ENCODE measurements around the gene HNRNPDL. TPM values are rescaled to one million over a fixed set of nuclear protein-coding genes. Genes with fewer than 3 reads are reported as not detected.

Gene HNRNPDL
- total and polyA plus RNA-seq, 2 experiments from 2014 or later = 132 to 150 TPM

DNA sequence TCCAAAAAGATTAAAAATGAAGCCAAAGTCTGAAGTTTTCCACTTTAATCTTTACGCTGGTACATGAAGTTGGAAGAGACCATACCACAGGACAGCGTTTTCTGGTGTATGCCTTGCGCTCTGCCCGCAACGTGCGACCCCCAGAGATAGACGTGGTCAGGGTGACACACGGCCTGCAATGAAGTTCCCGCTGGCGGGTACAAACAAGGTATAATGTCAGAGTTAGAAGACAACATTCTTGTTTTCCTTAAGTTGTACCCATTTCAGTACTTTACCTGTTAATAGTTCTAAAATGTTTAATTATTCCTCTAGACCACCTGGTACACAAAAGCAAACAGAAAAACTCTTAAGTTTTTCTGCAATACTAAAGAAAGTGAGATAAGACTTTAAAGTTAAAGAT is 4.8 kb downstream of the HNRNPDL start:
- Histone ChIP-seq H3K4me3 (peak overlapping the region; percentile 95), H2AFZ (no peak overlapping the region), H3K9me3 (ENCODE audit: low read depth) (no peaks in the 10 kb centered on the region), H3K9ac (no peak overlapping the region), H3K27me3 (replicated peaks; ENCODE audit: insufficient read depth) (no peaks in the 10 kb centered on the region), H3K4me2 (ENCODE audit: unreplicated experiment) (peak overlapping the region; percentile 88), H4K20me1 (ENCODE audit: insufficient read depth) (peaks cover 49% of the 10 kb centered on the region), H3K79me2 (ENCODE audit: insufficient read depth) (peaks cover 55% of the 10 kb centered on the region), H3K36me3 (ENCODE audit: low read depth) (peaks cover 58% of the 10 kb centered on the region), H3K9me2 (ENCODE audit: insufficient read depth) (no peaks in the 10 kb centered on the region), H3K27ac (no peak overlapping the region), H3K4me1 (ENCODE audit: insufficient read depth) (peaks cover 40% of the 10 kb centered on the region), H3F3A (ENCODE audit: insufficient read depth) (peaks cover 79% of the 10 kb centered on the region)
- DNase-seq = no peak
- in situ Hi-C loops (cut with MboI) = no loop called here
- no peak for TF ChIP-seq EZH2phosphoT487 (IDR thresholded peaks at IDR 0.05; ENCODE audit: insufficient read depth, low read depth)
- WGBS, 2 experiments (ENCODE audit: low coverage in 1 of 2, low lambda C conversion rate in 2 of 2, missing lambda C conversion rate in 2 of 2) = 81 to 85% methylated on average over 10 of the region's 10 CpGs

DNA sequence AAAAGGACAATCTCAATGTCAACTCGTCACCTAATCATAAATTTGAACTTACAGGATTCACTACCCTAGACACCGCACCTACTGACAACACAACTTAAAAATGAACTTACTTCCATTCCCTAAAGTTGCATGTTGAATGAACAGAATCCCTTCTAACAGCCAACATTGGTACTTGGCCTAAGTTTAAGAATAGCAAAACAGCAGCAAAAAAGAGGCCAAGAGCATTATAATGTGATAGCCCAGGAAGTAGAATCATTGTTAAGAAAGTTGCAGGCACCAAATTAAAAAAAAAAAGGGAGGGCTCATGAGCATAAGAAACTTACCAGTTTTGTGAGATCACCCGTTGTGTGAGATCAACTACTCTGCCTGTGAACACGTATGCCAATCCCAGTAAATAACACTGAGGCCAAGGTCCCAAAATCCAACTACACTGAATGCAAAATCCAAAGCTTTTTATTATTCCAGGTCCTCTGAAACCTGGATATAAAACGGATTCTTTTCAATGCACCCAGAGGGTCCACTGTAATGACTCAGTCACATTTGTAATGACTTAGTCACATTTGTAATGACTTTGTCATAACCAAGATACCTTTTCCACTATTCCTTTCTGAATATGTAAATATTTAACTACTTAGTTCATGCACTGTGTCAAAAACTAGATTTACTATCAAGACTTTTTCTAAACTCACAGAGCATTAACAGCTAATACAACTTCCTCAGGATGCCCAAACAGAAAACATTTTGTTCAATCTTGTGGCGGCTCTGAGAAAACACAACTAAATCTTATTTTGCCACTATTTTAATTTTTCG is 6.8 kb downstream of the HNRNPDL start:
- Histone ChIP-seq H3K4me1 (ENCODE audit: insufficient read depth) (peaks cover 40% of the 10 kb centered on the region), H3K4me3 (peak overlapping the region; percentile 14; the same call in 1 of the 2 replicates), H4K20me1 (ENCODE audit: insufficient read depth) (peaks cover 47% of the 10 kb centered on the region), H2AFZ (no peak overlapping the region), H3K27me3 (replicated peaks; ENCODE audit: insufficient read depth) (no peaks in the 10 kb centered on the region), H3K79me2 (ENCODE audit: insufficient read depth) (peaks cover 46% of the 10 kb centered on the region), H3K9ac (peak overlapping the region; percentile 9; the same call in 1 of the 2 replicates), H3K27ac (peak overlapping the region; percentile 32), H3K9me2 (ENCODE audit: insufficient read depth) (no peaks in the 10 kb centered on the region), H3K4me2 (ENCODE audit: unreplicated experiment) (peak overlapping the region; percentile 38), H3K9me3 (ENCODE audit: low read depth) (no peaks in the 10 kb centered on the region), H3F3A (ENCODE audit: insufficient read depth) (peaks cover 89% of the 10 kb centered on the region), H3K36me3 (ENCODE audit: low read depth) (peaks cover 58% of the 10 kb centered on the region)
- in situ Hi-C loops (cut with MboI) = no loop called here
- 56 to 64% methylated on average over 7 of the region's 7 CpGs for WGBS, 2 experiments (ENCODE audit: low coverage in 1 of 2, low lambda C conversion rate in 2 of 2, missing lambda C conversion rate in 2 of 2)
- DNase-seq = peak; percentile 77
- no peak for TF ChIP-seq EZH2phosphoT487 (IDR thresholded peaks at IDR 0.05; ENCODE audit: insufficient read depth, low read depth)
- TF ChIP-seq EZH2 (IDR thresholded peaks at IDR 0.05; ENCODE audit: insufficient read depth, poor library complexity, severe bottlenecking) = no peak

DNA sequence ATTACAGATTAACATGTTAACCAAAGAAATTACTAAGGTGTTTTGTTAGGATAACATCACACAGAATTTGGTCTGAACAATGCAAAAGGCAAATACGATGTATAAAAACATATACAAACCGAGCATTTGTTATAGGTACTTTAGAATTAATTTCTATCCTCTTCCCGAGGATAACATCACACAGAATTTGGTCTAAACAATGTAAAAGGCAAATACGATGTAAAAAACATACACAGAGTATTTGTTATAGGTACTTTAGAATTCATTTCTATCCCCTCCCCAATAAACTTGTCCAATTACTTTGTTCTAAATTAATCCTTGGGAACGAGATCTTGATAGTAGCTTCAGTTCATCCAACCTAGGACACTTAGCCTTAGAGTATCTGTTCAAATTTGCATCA is 7.6 kb downstream of the HNRNPDL start:
- 97 to 99% methylated on average over 5 of the region's 5 CpGs for WGBS, 2 experiments (ENCODE audit: low coverage in 1 of 2, low lambda C conversion rate in 2 of 2, missing lambda C conversion rate in 2 of 2)

DNA sequence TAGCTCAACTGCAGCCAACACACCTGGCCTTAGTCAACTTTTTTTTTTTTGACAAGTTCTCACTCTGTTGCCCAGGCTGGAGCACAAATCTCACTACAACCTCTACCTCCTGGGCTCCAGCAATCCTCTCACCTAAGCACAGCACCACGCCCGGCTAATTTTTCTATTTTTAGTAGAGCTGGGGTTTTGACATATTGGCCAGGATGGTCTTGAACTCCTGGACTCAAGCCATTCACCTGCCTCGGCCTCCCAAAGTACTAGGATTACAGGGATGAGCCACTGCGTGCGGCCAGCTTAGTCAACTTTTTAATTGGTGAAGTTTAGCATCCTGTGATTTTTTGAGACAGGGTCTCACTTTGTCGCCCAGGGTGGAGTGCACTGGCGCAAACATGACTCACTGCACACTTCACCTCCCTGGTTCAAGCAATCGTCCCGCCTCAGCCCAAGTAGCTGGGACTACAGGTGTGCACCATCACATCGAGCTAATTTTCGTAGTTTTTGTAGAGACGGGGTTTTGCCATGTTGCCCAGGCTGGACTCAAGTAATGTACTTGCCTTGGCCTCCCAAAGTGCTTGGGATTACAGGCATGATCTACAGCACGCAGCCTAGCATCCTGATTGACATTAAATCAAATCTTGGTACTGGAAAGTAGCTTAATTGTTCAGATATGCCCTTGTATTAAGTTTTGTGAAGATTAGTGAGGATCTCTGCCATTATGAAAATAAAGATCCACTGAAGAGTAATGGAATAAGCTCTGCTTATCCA is 8.3 kb downstream of the HNRNPDL start:
- Histone ChIP-seq H3K9me2 (ENCODE audit: insufficient read depth) (no peaks in the 10 kb centered on the region), H2AFZ (no peak overlapping the region), H3K9me3 (ENCODE audit: low read depth) (no peaks in the 10 kb centered on the region), H3K9ac (no peak overlapping the region), H3K27ac (no peak overlapping the region), H3K4me1 (ENCODE audit: insufficient read depth) (peaks cover 38% of the 10 kb centered on the region), H3K36me3 (ENCODE audit: low read depth) (peaks cover 46% of the 10 kb centered on the region), H3K4me3 (no peak overlapping the region), H3K27me3 (replicated peaks; ENCODE audit: insufficient read depth) (no peaks in the 10 kb centered on the region), H3K79me2 (ENCODE audit: insufficient read depth) (peaks cover 32% of the 10 kb centered on the region), H4K20me1 (ENCODE audit: insufficient read depth) (peaks cover 32% of the 10 kb centered on the region), H3K4me2 (ENCODE audit: unreplicated experiment) (no peak overlapping the region), H3F3A (ENCODE audit: insufficient read depth) (peaks cover 74% of the 10 kb centered on the region)
- no peak for DNase-seq
- in situ Hi-C loops (cut with MboI) = no loop called here
- WGBS, 2 experiments (ENCODE audit: low coverage in 1 of 2, low lambda C conversion rate in 2 of 2, missing lambda C conversion rate in 2 of 2) = 85 to 87% methylated on average over 13 of the region's 13 CpGs
- no peak for TF ChIP-seq EZH2phosphoT487 (IDR thresholded peaks at IDR 0.05; ENCODE audit: insufficient read depth, low read depth)
- no peak for TF ChIP-seq EZH2 (IDR thresholded peaks at IDR 0.05; ENCODE audit: insufficient read depth, poor library complexity, severe bottlenecking)

More for the DNA sequence above, 7.6 kb downstream of the HNRNPDL start:
- no peak for TF ChIP-seq EZH2 (IDR thresholded peaks at IDR 0.05; ENCODE audit: insufficient read depth, poor library complexity, severe bottlenecking)
- no peak for TF ChIP-seq EZH2phosphoT487 (IDR thresholded peaks at IDR 0.05; ENCODE audit: insufficient read depth, low read depth)
- no peak overlapping the region for H2AFZ ChIP-seq
- H3K4me3 ChIP-seq = no peak overlapping the region
- peaks cover 81% of the 10 kb centered on the region for H3F3A ChIP-seq (ENCODE audit: insufficient read depth)
- no peaks in the 10 kb centered on the region for H3K9me3 ChIP-seq (ENCODE audit: low read depth)
- in situ Hi-C loops (cut with MboI) = no loop called here
- peaks cover 52% of the 10 kb centered on the region for H3K36me3 ChIP-seq (ENCODE audit: low read depth)
- H3K4me1 ChIP-seq (ENCODE audit: insufficient read depth) = peaks cover 40% of the 10 kb centered on the region
- H3K27me3 ChIP-seq (replicated peaks; ENCODE audit: insufficient read depth) = no peaks in the 10 kb centered on the region
- H4K20me1 ChIP-seq (ENCODE audit: insufficient read depth) = peaks cover 38% of the 10 kb centered on the region
- no peak overlapping the region for H3K4me2 ChIP-seq (ENCODE audit: unreplicated experiment)
- no peak overlapping the region for H3K9ac ChIP-seq
- no peak overlapping the region for H3K27ac ChIP-seq
- DNase-seq = no peak
- H3K9me2 ChIP-seq (ENCODE audit: insufficient read depth) = no peaks in the 10 kb centered on the region
- peaks cover 38% of the 10 kb centered on the region for H3K79me2 ChIP-seq (ENCODE audit: insufficient read depth)

Data from GM23248 (cell line).